ENCODE results near the gene ZNF135. TPM values are rescaled to one million over a fixed set of nuclear protein-coding genes. Genes with fewer than 3 reads are reported as not detected.

ZNF135 gene
- total RNA-seq, 1 experiment from 2014 or later: not detected

- no peak for ATAC-seq
- no TSS peak for BruUV-seq (replicated peaks)
Measured at GRCh38 chr19:58086825-58087710, 28.0 kb downstream of the ZNF135 start.

DNA sequence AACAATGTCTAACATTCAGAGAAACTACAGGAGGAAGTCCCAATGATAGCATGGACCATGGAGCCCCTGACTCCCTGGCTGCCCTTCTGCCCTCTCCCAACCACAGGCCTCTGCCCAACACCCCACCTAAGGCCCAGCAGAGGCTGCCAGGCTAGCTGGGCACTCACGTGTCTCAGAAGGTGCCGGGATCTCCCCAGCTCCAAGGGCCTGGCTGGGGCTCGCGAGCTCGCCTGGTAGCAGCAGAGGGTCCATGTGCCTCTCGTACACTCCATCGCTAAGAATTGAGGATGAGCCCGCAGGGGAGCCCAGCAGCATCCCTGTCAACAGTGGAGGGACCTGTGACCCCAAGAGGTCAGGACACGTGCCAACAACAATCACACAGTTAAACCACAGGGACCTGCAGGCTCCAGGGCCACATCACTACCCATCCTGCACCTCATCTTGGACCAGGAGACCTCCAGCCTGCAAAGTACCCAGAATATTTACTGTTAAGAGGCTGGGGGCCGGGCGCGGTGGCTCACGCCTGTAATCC is 29.5 kb downstream of the ZNF135 start:
- H3K9me2 ChIP-seq (replicated peaks; ENCODE audit: low read length): no peaks in the 10 kb centered on the region
- no peaks in the 10 kb centered on the region; the same call in 1 of the 2 replicates for H3K36me3 ChIP-seq (ENCODE audit: low read depth, low read length)
- no peaks in the 10 kb centered on the region for H4K20me1 ChIP-seq (ENCODE audit: low read length)
- peaks cover 50% of the 10 kb centered on the region for H3K9me3 ChIP-seq (ENCODE audit: low read length)
- no peak for ATAC-seq
- no peak overlapping the region for H2AFZ ChIP-seq (ENCODE audit: low read length)
- no TSS peak for BruUV-seq (replicated peaks)
- no peaks in the 10 kb centered on the region for H3K4me1 ChIP-seq (ENCODE audit: insufficient read depth, low read length)
- ChIA-PET POLR2A (ENCODE audit: unreplicated experiment) (no interaction called here), CTCF (no interaction called here)
- TF ChIP-seq EZH2phosphoT487 (IDR thresholded peaks at IDR 0.05; ENCODE audit: borderline replicate concordance, low read length) (no peak), CTCF (conservative IDR thresholded peaks at IDR 0.05; ENCODE audit: low read depth, low read length) (no peak), EZH2 (IDR thresholded peaks at IDR 0.05; ENCODE audit: low read length, unreplicated experiment) (no peak)
- H3K9ac ChIP-seq (ENCODE audit: low read length): no peak overlapping the region
- no peak for DNase-seq
- no peak overlapping the region for H3K4me2 ChIP-seq (ENCODE audit: low read length)
- intact Hi-C loops (cut with micrococcal nuclease): no loop called here
- no peak overlapping the region for H3K4me3 ChIP-seq (ENCODE audit: low read length)
- no peaks in the 10 kb centered on the region for H3F3A ChIP-seq (ENCODE audit: low read length, unreplicated experiment)
- H3K27ac ChIP-seq (ENCODE audit: low read length): no peak overlapping the region
- H3K79me2 ChIP-seq (ENCODE audit: low read length): no peaks in the 10 kb centered on the region
- H3K27me3 ChIP-seq (ENCODE audit: low read length): no peaks in the 10 kb centered on the region

More at GRCh38 chr19:58086825-58087710, 28.0 kb downstream of the ZNF135 start:
- H3K4me2 ChIP-seq (ENCODE audit: low read length): no peak overlapping the region
- H3K36me3 ChIP-seq (ENCODE audit: low read depth, low read length): no peaks in the 10 kb centered on the region; the same call in 1 of the 2 replicates
- no peaks in the 10 kb centered on the region for H3K27me3 ChIP-seq (ENCODE audit: low read length)
- H3K9me3 ChIP-seq (ENCODE audit: low read length): peaks cover 50% of the 10 kb centered on the region
- TF ChIP-seq CTCF (conservative IDR thresholded peaks at IDR 0.05; ENCODE audit: low read depth, low read length) (no peak), EZH2 (IDR thresholded peaks at IDR 0.05; ENCODE audit: low read length, unreplicated experiment) (no peak), EZH2phosphoT487 (IDR thresholded peaks at IDR 0.05; ENCODE audit: borderline replicate concordance, low read length) (no peak)
- ChIA-PET POLR2A (ENCODE audit: unreplicated experiment) (no interaction called here), CTCF (no interaction called here)
- no peaks in the 10 kb centered on the region for H3F3A ChIP-seq (ENCODE audit: low read length, unreplicated experiment)
- intact Hi-C loops (cut with micrococcal nuclease): no loop called here
- H3K27ac ChIP-seq (ENCODE audit: low read length): no peak overlapping the region
- H3K4me3 ChIP-seq (ENCODE audit: low read length): no peak overlapping the region
- no peaks in the 10 kb centered on the region for H4K20me1 ChIP-seq (ENCODE audit: low read length)
- H2AFZ ChIP-seq (ENCODE audit: low read length): no peak overlapping the region
- DNase-seq: no peak
- no peaks in the 10 kb centered on the region for H3K79me2 ChIP-seq (ENCODE audit: low read length)
- H3K4me1 ChIP-seq (ENCODE audit: insufficient read depth, low read length): no peaks in the 10 kb centered on the region
- no peaks in the 10 kb centered on the region for H3K9me2 ChIP-seq (replicated peaks; ENCODE audit: low read length)
- H3K9ac ChIP-seq (ENCODE audit: low read length): no peak overlapping the region

GRCh38 chr19:58089846-58090245 is 30.8 kb downstream of the ZNF135 start:
- H3K4me1 ChIP-seq (ENCODE audit: insufficient read depth, low read length): no peaks in the 10 kb centered on the region
- TF ChIP-seq EZH2 (IDR thresholded peaks at IDR 0.05; ENCODE audit: low read length, unreplicated experiment) (no peak), CTCF (conservative IDR thresholded peaks at IDR 0.05; ENCODE audit: low read depth, low read length) (no peak), EZH2phosphoT487 (IDR thresholded peaks at IDR 0.05; ENCODE audit: borderline replicate concordance, low read length) (no peak)
- intact Hi-C loops (cut with micrococcal nuclease): no loop called here
- POLR2A ChIA-PET (ENCODE audit: unreplicated experiment): no interaction called here
- H3K4me3 ChIP-seq (ENCODE audit: low read length): no peak overlapping the region
- CTCF ChIA-PET: no interaction called here
- no peak overlapping the region for H3K4me2 ChIP-seq (ENCODE audit: low read length)
- H3K27me3 ChIP-seq (ENCODE audit: low read length): no peaks in the 10 kb centered on the region
- peaks cover 51% of the 10 kb centered on the region for H3K9me3 ChIP-seq (ENCODE audit: low read length)
- no peaks in the 10 kb centered on the region for H3F3A ChIP-seq (ENCODE audit: low read length, unreplicated experiment)
- no peak overlapping the region for H3K27ac ChIP-seq (ENCODE audit: low read length)
- no peak for ATAC-seq
- BruUV-seq (replicated peaks): no TSS peak
- H2AFZ ChIP-seq (ENCODE audit: low read length): no peak overlapping the region
- no peaks in the 10 kb centered on the region for H3K9me2 ChIP-seq (replicated peaks; ENCODE audit: low read length)
- no peaks in the 10 kb centered on the region for H3K79me2 ChIP-seq (ENCODE audit: low read length)
- H3K9ac ChIP-seq (ENCODE audit: low read length): no peak overlapping the region
- no peaks in the 10 kb centered on the region for H4K20me1 ChIP-seq (ENCODE audit: low read length)
- no peaks in the 10 kb centered on the region; the same call in 1 of the 2 replicates for H3K36me3 ChIP-seq (ENCODE audit: low read depth, low read length)
- no peak for DNase-seq

Data from PC-3 (cell line).